Lower leg skin (tissue), 4 donors: Measurements from ENCODE around the gene CAMTA1. TPM values are rescaled to one million over a fixed set of nuclear protein-coding genes. Genes with fewer than 3 reads are reported as not detected.

ENCODE experiments used
- DNase-seq, 2 donors: peaks; one replicate each; pipeline ENCODE4 v3.0.0-alpha.2; 2019; ENCODE audit warnings: low spot score in 2 of 2
- H3K4me3 ChIP-seq: fragments of 200-600 bp; sonication (generic); 2 replicates; pipeline ENCODE4 v1.5.1; 2017; ENCODE audit warnings: mild to moderate bottlenecking, low read depth; ENCODE audit not compliant: poor library complexity, severe bottlenecking
- CTCF ChIP-seq, 3 donors: fragments of 450-650 bp; IDR thresholded peaks; one replicate each; pipeline ENCODE4 v1.5.1; 2016; ENCODE audit warnings: antibody characterized with exemption in 3 of 3, mild to moderate bottlenecking in 3 of 3, moderate library complexity in 2 of 3
- POLR2A ChIP-seq, 2 donors: fragments of 450-650 bp; IDR thresholded peaks; one replicate each; pipeline ENCODE4 v1.6.1; 2016 to 2017; ENCODE audit warnings: antibody characterized with exemption in 2 of 2, mild to moderate bottlenecking in 1 of 2, moderate library complexity in 1 of 2
- WGBS, 2 donors: methylation state at CpG; one replicate each; pipeline ENCODE4 v1.1.5; 2018; 5-methylcytosine and 5-hydroxymethylcytosine counted together
- intact Hi-C: fragments of 100-400 bp; cut with DNase I; formaldehyde crosslinking; loops from one replicate; pipeline ENCODE4 v1.15.0; 2023; ENCODE audit warnings: low total_unique reads
- total RNA-seq, 4 donors: library from RNA; depleted of rRNA; stranded (reverse); fragments of >200 nt; gene quantifications; one replicate each; pipeline ENCODE4 v1.1.0, GENCODE V29; 2016

CAMTA1 gene
- total RNA-seq, 4 donors from 2014 or later, result 24.4 to 52.3 (median 32.9) TPM

DNA sequence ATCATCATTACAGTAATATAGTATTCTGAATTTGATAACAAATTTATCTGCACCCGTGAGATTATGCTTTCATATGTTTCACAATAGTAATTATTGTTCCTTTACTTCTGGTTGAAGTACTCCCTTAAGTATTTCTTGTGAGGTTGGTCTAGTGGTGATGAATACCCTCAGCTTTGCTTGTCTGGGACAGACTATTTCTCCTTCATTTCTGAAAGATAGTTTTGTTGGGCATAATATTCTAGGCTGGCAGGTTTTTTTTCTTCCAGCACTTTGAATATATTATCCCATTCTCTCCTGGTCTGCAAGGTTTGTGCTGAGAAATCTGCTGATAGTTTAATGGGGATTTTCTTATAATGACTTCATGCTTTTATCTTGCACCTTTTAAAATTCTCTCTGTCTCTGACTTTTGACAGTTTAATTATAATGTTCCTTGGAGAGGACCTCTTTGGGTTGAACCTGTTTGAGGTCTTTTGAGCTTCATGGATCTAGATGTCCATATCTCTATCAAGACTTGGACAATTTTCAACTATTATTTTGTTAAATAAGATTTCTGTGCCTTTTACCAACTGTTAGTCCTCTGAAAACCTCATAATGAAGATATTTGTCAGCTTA is 614.4 kb downstream of the CAMTA1 start:
- TF ChIP-seq POLR2A (IDR thresholded peaks at IDR 0.05) (no peak), CTCF (IDR thresholded peaks at IDR 0.05) (no peak)
- no peak for DNase-seq
- intact Hi-C loops, result no loop called here
- 96 to 100% methylated on average over 1 of the region's 1 CpG for WGBS, 2 donors
- H3K4me3 ChIP-seq, result no peak overlapping the region

DNA sequence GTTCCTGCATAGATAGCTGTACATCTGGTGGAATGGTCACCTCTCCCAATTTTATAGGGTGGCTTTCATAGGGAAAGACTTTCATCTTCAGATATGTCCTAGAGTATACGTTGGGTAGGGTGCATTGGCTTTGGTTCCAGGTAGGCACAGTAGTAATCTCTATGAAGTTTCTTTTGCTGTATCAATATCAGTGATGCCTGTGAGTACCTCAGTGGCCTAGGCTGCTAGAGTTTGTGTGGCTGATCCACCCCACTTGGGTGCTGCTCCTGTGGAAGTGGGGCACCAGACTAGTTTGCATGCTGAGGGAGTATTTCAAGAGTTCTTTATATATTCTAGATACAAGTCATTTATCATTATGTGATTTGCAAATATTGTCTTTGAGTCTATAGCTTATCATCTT is 615.3 kb downstream of the CAMTA1 start:
- no peak for TF ChIP-seq CTCF (IDR thresholded peaks at IDR 0.05)
- no peak for TF ChIP-seq POLR2A (IDR thresholded peaks at IDR 0.05)
- peak in 1 of 2 donors; percentile 34 for DNase-seq
- intact Hi-C loops, result no loop called here
- 85 to 100% methylated on average over 1 of the region's 1 CpG for WGBS, 2 donors
- no peak overlapping the region for H3K4me3 ChIP-seq

GRCh38 chr1:7401814-7402547 is 616.7 kb downstream of the CAMTA1 start:
- 58 to 61% methylated on average over 4 of the region's 4 CpGs for WGBS, 2 donors
- intact Hi-C loops, result no loop called here
- H3K4me3 ChIP-seq, result no peak overlapping the region
- DNase-seq, result peak; percentile 33 to 34
- TF ChIP-seq CTCF (IDR thresholded peaks at IDR 0.05) (no peak), POLR2A (IDR thresholded peaks at IDR 0.05) (no peak)

DNA sequence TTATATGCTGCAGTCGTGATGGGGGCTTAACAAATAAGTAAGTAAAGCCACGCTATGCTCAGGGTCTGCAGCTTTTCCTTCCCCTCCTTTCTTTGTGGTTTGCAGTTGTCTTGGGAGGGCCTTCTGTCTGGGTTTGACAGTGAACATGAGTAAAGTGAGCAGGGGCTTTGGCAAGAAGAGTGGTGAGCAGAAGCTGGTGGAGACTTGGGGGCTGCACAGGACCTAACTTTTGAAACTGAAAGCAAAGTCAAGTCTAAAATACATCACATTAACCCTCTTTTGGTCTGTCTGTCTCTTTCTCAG is 617.2 kb downstream of the CAMTA1 start:
- intact Hi-C loops, result no loop called here
- 81 to 92% methylated on average over 2 of the region's 2 CpGs for WGBS, 2 donors
- H3K4me3 ChIP-seq, result no peak overlapping the region
- TF ChIP-seq CTCF (IDR thresholded peaks at IDR 0.05) (no peak), POLR2A (IDR thresholded peaks at IDR 0.05) (no peak)
- no peak for DNase-seq

DNA sequence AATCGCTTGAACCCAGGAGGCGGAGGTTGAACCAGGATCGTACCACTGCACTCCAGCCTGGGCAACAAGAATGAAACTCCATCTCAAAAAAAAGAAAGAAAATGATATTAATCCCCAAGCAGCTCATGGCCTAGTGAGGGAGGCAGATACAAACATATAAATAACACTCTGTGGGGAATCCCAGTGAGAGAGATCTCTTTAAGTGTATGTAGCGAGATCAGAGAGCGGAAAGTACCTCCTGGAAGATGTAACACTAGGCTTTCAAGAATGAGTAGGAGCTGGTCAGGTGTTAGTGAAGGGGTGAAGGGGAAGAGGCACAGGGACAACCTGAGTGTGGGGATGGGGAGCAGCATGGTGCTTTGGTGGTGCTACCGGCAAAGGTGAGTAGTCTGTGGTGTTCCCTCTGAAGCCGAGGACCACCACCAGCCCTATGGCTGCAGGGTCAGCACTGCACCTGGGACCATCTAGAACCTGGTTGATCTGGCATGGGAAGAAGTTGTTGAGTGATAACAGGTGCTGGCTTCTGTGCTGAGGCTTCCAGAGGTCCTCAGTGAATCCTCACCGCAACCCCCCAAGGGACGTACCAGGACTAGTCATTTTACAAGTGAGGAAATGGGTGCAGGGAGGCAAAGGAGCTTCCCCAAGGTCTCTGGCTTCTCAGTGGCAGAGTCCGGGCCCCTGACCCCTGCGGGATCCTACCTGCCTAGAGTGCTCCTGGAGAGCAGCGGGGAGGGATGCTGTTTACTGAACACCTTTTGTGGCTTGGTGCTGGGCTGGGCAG is 618.2 kb downstream of the CAMTA1 start:
- 94 to 95% methylated on average over 12 of the region's 12 CpGs for WGBS, 2 donors
- H3K4me3 ChIP-seq, result no peak overlapping the region
- no peak for TF ChIP-seq CTCF (IDR thresholded peaks at IDR 0.05)
- no peak for TF ChIP-seq POLR2A (IDR thresholded peaks at IDR 0.05)
- intact Hi-C loops, result no loop called here
- peak; percentile 9 to 53 for DNase-seq
